ENCODE measurements around the gene RPS5. TPM values are rescaled to one million over a fixed set of nuclear protein-coding genes. Genes with fewer than 3 reads are reported as not detected.

Gene RPS5
- total and polyA plus RNA-seq, 9 of the 15 experiments (the other 6 are each of a cell fraction or from before 2014, with no cell fraction given): 1,228 to 3,570 (median 2,484) TPM

DNA sequence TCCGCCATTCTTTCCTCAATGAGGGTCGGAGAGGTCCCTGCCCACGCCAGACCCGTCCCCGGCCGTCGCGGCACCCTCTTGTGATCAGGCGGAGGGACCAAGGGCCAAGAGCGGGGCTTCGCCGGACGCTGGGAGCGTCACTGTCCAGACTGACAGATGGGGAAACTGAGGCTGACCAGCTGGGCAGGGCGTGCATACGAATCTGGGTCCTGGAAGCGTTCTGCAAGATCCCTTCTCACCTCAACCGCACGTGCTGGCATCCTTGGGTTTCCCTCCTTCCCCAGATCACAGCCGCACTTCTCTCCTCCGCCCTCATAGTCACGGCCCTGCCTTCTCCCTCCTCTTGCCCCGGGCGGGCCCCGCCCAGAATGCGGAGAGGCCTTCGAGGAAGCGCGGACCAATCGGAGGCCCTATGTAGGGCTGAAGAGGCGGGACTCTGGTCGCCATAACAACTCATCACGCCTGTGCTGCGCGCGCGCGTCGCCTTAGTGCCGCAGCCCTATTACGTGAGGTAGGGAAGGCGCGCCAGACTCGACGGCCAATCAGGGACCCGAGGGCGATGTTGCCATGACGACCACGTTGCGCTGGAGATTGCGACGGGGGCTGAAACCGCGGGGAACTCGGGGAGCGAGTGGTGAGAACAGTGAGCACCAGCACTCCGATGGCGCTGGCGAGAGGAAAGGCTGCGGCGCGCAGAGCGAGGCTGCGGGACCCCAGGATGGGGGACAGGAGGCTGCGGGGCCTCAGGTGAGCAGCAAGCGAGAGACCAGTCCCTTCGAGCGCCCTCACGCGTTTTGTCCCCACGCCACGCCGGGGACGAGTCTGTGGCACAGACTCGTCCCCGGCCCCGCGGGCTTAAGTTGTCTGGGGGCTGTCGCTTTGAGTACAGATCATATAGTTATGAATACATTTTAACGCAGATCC lies 14.1 kb downstream of the RPS5 start (continued):
- TF ChIP-seq FOXO4 (CRISPR knock-in tag; IDR thresholded peaks at IDR 0.05): peak; percentile 38; the same call in 1 of the 2 replicates
- TF ChIP-seq PML (IDR thresholded peaks at IDR 0.05; ENCODE audit: low read length): peak; percentile 59; the same call in 1 of the 2 replicates
- TF ChIP-seq GTF2F1 (IDR thresholded peaks at IDR 0.05; ENCODE audit: low read depth, low read length): 0 out of 2 replicates have a peak, but pooled peaks have one; percentile 77
- no peak for TF ChIP-seq REST (IDR thresholded peaks at IDR 0.05; ENCODE audit: borderline replicate concordance)
- peak; percentile 58; the same call in 1 of the 2 replicates for TF ChIP-seq REST (CRISPR knock-in tag; IDR thresholded peaks at IDR 0.05; ENCODE audit: low read depth)
- TF ChIP-seq ZZZ3 (IDR thresholded peaks at IDR 0.05): no peak
- TF ChIP-seq MBD1 (CRISPR knock-in tag; IDR thresholded peaks at IDR 0.05): no peak
- TF ChIP-seq KLF1 (tag; IDR thresholded peaks at IDR 0.05): no peak
- no peak for TF ChIP-seq ZNF121 (CRISPR knock-in tag; conservative IDR thresholded peaks at IDR 0.05)
- peak; percentile 38; the same call in 1 of the 2 replicates for TF ChIP-seq ZKSCAN1 (IDR thresholded peaks at IDR 0.05; ENCODE audit: low read depth, low read length)
- TF ChIP-seq NR0B1 (IDR thresholded peaks at IDR 0.05; ENCODE audit: partially characterized antibody): no peak
- peak; percentile 57 for TF ChIP-seq ERF (CRISPR knock-in tag; IDR thresholded peaks at IDR 0.05)
- no peak for TF ChIP-seq KLF13 (tag; IDR thresholded peaks at IDR 0.05; ENCODE audit: borderline replicate concordance, low read depth)
- TF ChIP-seq RCOR1 (IDR thresholded peaks at IDR 0.05; ENCODE audit: borderline replicate concordance in 1 of 2, low read depth in 2 of 2, low read length in 2 of 2): peak in 1 of 2 experiments; percentile 29; a peak in 2 of 4 replicates
